CD4-positive, CD25-positive, alpha-beta regulatory T cell (primary cell): ENCODE data around the gene TMEM127. TPM values are rescaled to one million over a fixed set of nuclear protein-coding genes. Genes with fewer than 3 reads are reported as not detected.
"Not testable (repeated sequence)": the region's sequence is repeated elsewhere in the genome, so short reads cannot be mapped to it uniquely, and the experiment has no call there.

Source experiments
- ATAC-seq, 2 donors: fragments of 150-1000 bp; cut with Tn5 transposase; one replicate each; pipeline ENCODE4 v1.10.0; 2021; ENCODE audit warnings: low read depth in 2 of 2, moderate number of reproducible peaks in 2 of 2, moderate library complexity in 1 of 2
- DNase-seq, 3 donors: peaks; one replicate each; pipeline versions ENCODE4 v3.0.0 to v3.0.0-alpha.2; 2012 to 2022; ENCODE audit warnings: mixed read lengths in 1 of 3
- H3K27ac ChIP-seq: one replicate; pipeline ENCODE4 v1.7.0; 2013; ENCODE audit warnings: mild to moderate bottlenecking, low read length; ENCODE audit not compliant: insufficient read depth, poor library complexity, severe bottlenecking
- H3K27me3 ChIP-seq: one replicate; pipeline ENCODE4 v1.7.0; 2013; ENCODE audit warnings: low read length; ENCODE audit not compliant: control insufficient read depth, insufficient read depth
- H3K36me3 ChIP-seq: one replicate; pipeline ENCODE4 v1.7.0; 2013; ENCODE audit warnings: mild to moderate bottlenecking, low read length, moderate library complexity; ENCODE audit not compliant: control insufficient read depth, insufficient read depth
- H3K4me1 ChIP-seq: 2 replicates; pipeline ENCODE4 v1.7.0; 2013; ENCODE audit warnings: mild to moderate bottlenecking, low read length; ENCODE audit not compliant: insufficient read depth, control insufficient read depth, poor library complexity, severe bottlenecking
- H3K4me3 ChIP-seq: one replicate; pipeline ENCODE4 v1.7.0; 2013; ENCODE audit warnings: low read depth, mild to moderate bottlenecking, low read length, moderate library complexity
- H3K9me3 ChIP-seq, 2 experiments: 1 replicate in 1 of 2; 2 replicates in 1 of 2; pipeline ENCODE4 v1.7.0; 2013; ENCODE audit warnings: low read length in 2 of 2, mild to moderate bottlenecking in 1 of 2, moderate library complexity in 1 of 2; ENCODE audit not compliant: control insufficient read depth in 2 of 2
- H3K27ac Mint-ChIP-seq, 3 donors: one replicate each; pipeline ENCODE4 v1.8.0; 2020 to 2022; ENCODE audit warnings: mild to moderate bottlenecking in 3 of 3, mixed read lengths in 3 of 3, moderate library complexity in 2 of 3
- H3K27me3 Mint-ChIP-seq: one replicate; pipeline ENCODE4 v1.8.0; 2022; ENCODE audit warnings: mild to moderate bottlenecking, mixed read lengths
- H3K36me3 Mint-ChIP-seq: one replicate; pipeline ENCODE4 v1.8.0; 2020; ENCODE audit warnings: mixed read lengths
- H3K4me1 Mint-ChIP-seq, 4 donors: one replicate each; pipeline ENCODE4 v1.8.0; 2020 to 2022; ENCODE audit warnings: mixed read lengths in 4 of 4, mild to moderate bottlenecking in 1 of 4
- H3K4me3 Mint-ChIP-seq, 4 donors: one replicate each; pipeline ENCODE4 v1.8.0; 2020 to 2022; ENCODE audit warnings: mild to moderate bottlenecking in 4 of 4, mixed read lengths in 4 of 4, moderate library complexity in 3 of 4
- H3K9me3 Mint-ChIP-seq, 7 donors: one replicate each; pipeline ENCODE4 v1.8.0; 2020 to 2022; ENCODE audit warnings: mixed read lengths in 7 of 7, mild to moderate bottlenecking in 3 of 7, moderate library complexity in 2 of 7
- polyA plus RNA-seq, 4 donors: library from polyadenylated mRNA; unstranded; fragments of 300-500 nt; fragmentation: Illumina TruSeq; gene quantifications; one replicate each; pipeline ENCODE4 v1.2.3, GENCODE V29; 2021
- total RNA-seq: library from RNA; stranded (reverse); gene quantifications from one replicate; pipeline ENCODE4 v1.2.3, GENCODE V29; 2022

TMEM127 gene
- total and polyA plus RNA-seq, 5 donors from 2014 or later: 27.6 to 54.3 (median 37.5) TPM

DNA sequence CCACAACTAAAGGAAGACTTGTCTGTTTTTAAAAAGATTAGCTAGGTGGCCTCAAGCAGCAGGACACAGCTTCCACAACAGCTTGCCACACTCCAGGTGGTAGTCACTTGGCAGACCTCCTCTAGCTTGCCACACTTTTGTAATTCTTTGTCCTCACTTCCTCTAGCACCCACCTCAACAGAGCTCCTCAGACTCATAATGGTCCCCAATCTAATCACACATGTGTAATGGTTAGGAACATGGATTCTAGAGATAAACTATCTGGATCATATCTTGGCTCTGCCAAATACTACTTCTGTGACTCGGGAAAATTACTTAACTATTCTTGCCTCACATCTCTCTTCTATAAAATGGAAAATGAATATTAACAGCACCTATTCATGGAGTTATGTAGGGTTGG is 36.1 kb upstream of the TMEM127 start:
- H3K27ac ChIP-seq: no peak overlapping the region
- Mint-ChIP-seq H3K4me1 (peaks cover 28 to 73% (median 56%) of the 10 kb centered on the region in 4 donors), H3K27ac (peak overlapping the region in 2 of 3 donors; percentile 62 to 84), H3K27me3 (no peaks in the 10 kb centered on the region), H3K36me3 (peaks cover 64% of the 10 kb centered on the region), H3K4me3 (peak overlapping the region in 2 of 4 donors; percentile 2 to 100), H3K9me3 (no peaks in the 10 kb centered on the region)
- H3K36me3 ChIP-seq: peaks cover 70% of the 10 kb centered on the region
- ATAC-seq (no peak), DNase-seq (no peak)
- peak overlapping the region; percentile 27 for H3K4me3 ChIP-seq
- no peaks in the 10 kb centered on the region for H3K9me3 ChIP-seq
- H3K27me3 ChIP-seq: no peaks in the 10 kb centered on the region
- H3K4me1 ChIP-seq: peaks cover 49% of the 10 kb centered on the region

GRCh38 chr2:96296925-96297324 is 31.1 kb upstream of the TMEM127 start:
- DNase-seq: no peak
- ATAC-seq: no peak
- no peaks in the 10 kb centered on the region for H3K9me3 ChIP-seq
- no peak overlapping the region for H3K27ac Mint-ChIP-seq
- H3K4me3 Mint-ChIP-seq: peak overlapping the region in 1 of 4 donors; percentile 33
- H3K36me3 ChIP-seq: peaks cover 98% of the 10 kb centered on the region
- H3K27me3 ChIP-seq: no peaks in the 10 kb centered on the region
- no peak overlapping the region for H3K4me3 ChIP-seq
- no peaks in the 10 kb centered on the region for H3K27me3 Mint-ChIP-seq
- H3K4me1 ChIP-seq: peaks cover 8% of the 10 kb centered on the region
- H3K9me3 Mint-ChIP-seq: no peaks in the 10 kb centered on the region
- peaks cover 8 to 27% (median 21%) of the 10 kb centered on the region in 4 donors for H3K4me1 Mint-ChIP-seq
- H3K27ac ChIP-seq: no peak overlapping the region
- peaks cover 68% of the 10 kb centered on the region for H3K36me3 Mint-ChIP-seq

DNA sequence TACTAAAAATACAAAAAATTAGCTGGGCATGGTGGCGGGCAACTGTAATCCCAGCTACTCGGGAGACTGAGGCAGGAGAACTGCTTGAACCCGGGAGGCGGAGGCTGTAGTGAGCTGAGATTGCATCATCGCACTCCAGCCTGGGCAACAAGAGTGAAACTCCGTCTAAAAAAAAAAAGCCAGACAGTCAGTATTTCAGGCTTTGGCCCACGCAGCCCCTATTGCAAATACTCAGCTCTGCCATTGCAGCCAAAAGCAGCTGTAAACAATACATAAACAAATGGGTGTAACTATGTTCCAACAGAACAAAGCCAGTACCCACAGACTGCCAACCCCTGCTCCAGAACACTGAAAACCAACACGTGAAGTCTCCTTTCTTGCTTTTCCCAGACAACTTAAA is 28.5 kb upstream of the TMEM127 start:
- H3K36me3 ChIP-seq: peaks cover 99% of the 10 kb centered on the region
- not testable (repeated sequence) for ATAC-seq

DNA sequence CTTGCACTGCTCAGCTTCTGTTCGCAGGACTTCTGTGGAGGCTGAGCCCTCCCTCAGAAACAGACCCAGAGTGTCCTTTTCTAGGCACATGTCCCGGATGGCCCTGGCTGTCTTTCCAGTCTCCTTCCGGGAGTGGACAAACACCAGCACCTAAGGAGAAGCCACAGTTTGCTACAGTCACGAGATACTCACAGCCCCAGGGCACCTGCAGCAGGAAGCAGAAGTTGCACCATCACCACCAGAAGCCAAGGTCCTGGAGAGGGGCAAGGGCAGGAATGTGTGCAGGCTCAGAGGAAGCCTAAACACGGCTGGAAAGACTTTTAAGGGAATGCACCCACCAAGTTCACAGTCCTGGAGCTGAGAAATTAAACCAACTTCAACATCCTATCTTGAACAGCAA is 26.0 kb upstream of the TMEM127 start:
- Histone ChIP-seq H3K4me1 (no peaks in the 10 kb centered on the region), H3K27me3 (no peaks in the 10 kb centered on the region), H3K4me3 (no peak overlapping the region), H3K9me3 (no peaks in the 10 kb centered on the region), H3K36me3 (peaks cover 99% of the 10 kb centered on the region), H3K27ac (no peak overlapping the region)
- peaks cover 0 to 5% (median 2%) of the 10 kb centered on the region in 4 donors for H3K4me1 Mint-ChIP-seq
- no peak overlapping the region for H3K4me3 Mint-ChIP-seq
- H3K36me3 Mint-ChIP-seq: peaks cover 74% of the 10 kb centered on the region
- H3K27ac Mint-ChIP-seq: no peak overlapping the region
- ATAC-seq (no peak), DNase-seq (no peak)
- H3K27me3 Mint-ChIP-seq: no peaks in the 10 kb centered on the region
- no peaks in the 10 kb centered on the region for H3K9me3 Mint-ChIP-seq

More for the DNA sequence above, 28.5 kb upstream of the TMEM127 start:
- not testable (repeated sequence) for DNase-seq, H3K9me3 Mint-ChIP-seq, H3K27me3 ChIP-seq, H3K27ac Mint-ChIP-seq, H3K4me1 ChIP-seq, H3K9me3 ChIP-seq, H3K4me3 ChIP-seq, H3K27ac ChIP-seq, H3K4me3 Mint-ChIP-seq, H3K27me3 Mint-ChIP-seq
- H3K4me1 Mint-ChIP-seq: peaks cover 0 to 13% (median 6%) of the 10 kb centered on the region in 4 donors
- H3K36me3 Mint-ChIP-seq: peaks cover 75% of the 10 kb centered on the region

GRCh38 chr2:96287273-96287856 is 21.6 kb upstream of the TMEM127 start:
- peaks cover 60% of the 10 kb centered on the region for H3K36me3 Mint-ChIP-seq
- H3K27ac Mint-ChIP-seq: peak overlapping the region in 1 of 3 donors; percentile 52
- H3K4me1 Mint-ChIP-seq: peaks cover 0 to 4% (median 0%) of the 10 kb centered on the region in 4 donors
- no peak for DNase-seq
- no peak for ATAC-seq
- no peak overlapping the region for H3K27ac ChIP-seq
- H3K4me3 ChIP-seq: no peak overlapping the region
- H3K9me3 Mint-ChIP-seq: no peaks in the 10 kb centered on the region
- no peaks in the 10 kb centered on the region for H3K27me3 Mint-ChIP-seq
- H3K4me1 ChIP-seq: no peaks in the 10 kb centered on the region
- no peaks in the 10 kb centered on the region for H3K9me3 ChIP-seq
- H3K36me3 ChIP-seq: peaks cover 99% of the 10 kb centered on the region
- no peaks in the 10 kb centered on the region for H3K27me3 ChIP-seq
- H3K4me3 Mint-ChIP-seq: peak overlapping the region in 1 of 4 donors; percentile 32

DNA sequence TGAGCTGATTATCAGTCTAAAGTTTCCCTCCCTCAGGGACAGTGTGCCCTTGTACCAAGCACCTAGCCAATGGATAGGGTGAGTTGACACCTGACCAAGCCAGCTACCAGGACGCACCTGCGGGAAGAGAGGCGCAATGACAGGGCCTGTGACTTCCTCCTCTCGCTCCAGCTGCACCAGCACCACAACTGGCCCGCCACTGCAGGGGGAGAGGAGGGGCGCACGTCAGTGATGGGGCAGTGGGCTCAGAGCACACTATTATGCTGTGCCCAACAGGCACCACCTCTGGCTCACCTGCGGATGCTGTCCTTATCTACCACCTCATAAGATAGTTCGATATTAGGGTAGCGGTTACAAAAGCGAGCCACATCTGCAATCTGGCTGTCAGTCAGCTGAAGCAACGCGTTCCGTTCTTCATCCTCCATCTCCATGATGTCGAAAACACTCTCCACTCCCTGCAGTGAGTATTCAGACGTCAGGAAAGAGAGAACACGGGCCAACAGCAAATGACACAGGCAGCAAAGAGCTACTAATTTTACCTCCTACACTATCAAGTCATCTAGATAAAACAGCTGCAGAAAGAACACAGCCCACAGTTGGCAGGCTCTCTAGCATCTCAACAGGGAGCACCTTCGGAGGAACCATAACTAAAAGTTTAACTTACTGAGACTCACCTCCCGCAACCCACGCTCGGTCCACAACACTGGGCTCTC is 11.1 kb upstream of the TMEM127 start:
- Mint-ChIP-seq H3K36me3 (peaks cover 59% of the 10 kb centered on the region), H3K27ac (no peak overlapping the region), H3K4me1 (peaks cover 0 to 2% (median 0%) of the 10 kb centered on the region in 4 donors), H3K4me3 (no peak overlapping the region), H3K27me3 (no peaks in the 10 kb centered on the region), H3K9me3 (no peaks in the 10 kb centered on the region)
- DNase-seq: no peak
- ATAC-seq: no peak
- Histone ChIP-seq H3K4me1 (no peaks in the 10 kb centered on the region), H3K4me3 (no peak overlapping the region), H3K9me3 (no peaks in the 10 kb centered on the region), H3K36me3 (peaks cover 79% of the 10 kb centered on the region), H3K27me3 (no peaks in the 10 kb centered on the region), H3K27ac (no peak overlapping the region)

GRCh38 chr2:96274355-96275056 is 8.7 kb upstream of the TMEM127 start:
- no peak for ATAC-seq
- H3K36me3 ChIP-seq: peaks cover 71% of the 10 kb centered on the region
- no peaks in the 10 kb centered on the region for H3K27me3 Mint-ChIP-seq
- peak overlapping the region; percentile 20 for H3K27ac ChIP-seq
- no peak overlapping the region for H3K27ac Mint-ChIP-seq
- H3K4me1 Mint-ChIP-seq: peaks cover 0 to 8% (median 3%) of the 10 kb centered on the region in 4 donors
- peak overlapping the region in 1 of 4 donors; percentile 19 for H3K4me3 Mint-ChIP-seq
- DNase-seq: no peak
- H3K36me3 Mint-ChIP-seq: peaks cover 69% of the 10 kb centered on the region
- H3K4me3 ChIP-seq: no peak overlapping the region
- H3K4me1 ChIP-seq: no peaks in the 10 kb centered on the region
- H3K9me3 Mint-ChIP-seq: no peaks in the 10 kb centered on the region
- no peaks in the 10 kb centered on the region for H3K9me3 ChIP-seq
- H3K27me3 ChIP-seq: no peaks in the 10 kb centered on the region
